Trophoblast cell (in vitro differentiated cells and primary cell): Measurements from ENCODE around the gene WFDC1.

Experiments
- DNase-seq, 2 donors: peaks; one replicate each; pipeline ENCODE4 v3.0.0-alpha.2; 2016
- H2AFZ ChIP-seq: 2 replicates; pipeline ENCODE4 v1.6.1; 2013; ENCODE audit warnings: low read length, moderate library complexity, mild to moderate bottlenecking; ENCODE audit not compliant: insufficient read depth, poor library complexity
- H2AK5ac ChIP-seq: 2 replicates; pipeline ENCODE4 v1.6.1; 2013; ENCODE audit warnings: mild to moderate bottlenecking, low read length
- H2BK120ac ChIP-seq: 2 replicates; pipeline ENCODE4 v1.6.1; 2013; ENCODE audit warnings: low read length, mild to moderate bottlenecking, moderate library complexity; ENCODE audit not compliant: insufficient read depth, poor library complexity
- H2BK12ac ChIP-seq: 2 replicates; pipeline ENCODE4 v1.6.1; 2013; ENCODE audit warnings: mild to moderate bottlenecking, low read length, moderate library complexity
- H2BK5ac ChIP-seq: 2 replicates; pipeline ENCODE4 v1.6.1; 2013; ENCODE audit warnings: low read length, low read depth, moderate library complexity, mild to moderate bottlenecking; ENCODE audit not compliant: poor library complexity
- H3K14ac ChIP-seq: 2 replicates; pipeline ENCODE4 v1.6.1; 2013; ENCODE audit warnings: mild to moderate bottlenecking, low read length
- H3K18ac ChIP-seq: 2 replicates; pipeline ENCODE4 v1.6.1; 2013; ENCODE audit warnings: mild to moderate bottlenecking, low read length
- H3K23ac ChIP-seq: 2 replicates; pipeline ENCODE4 v1.6.1; 2013; ENCODE audit warnings: low read length
- H3K27ac ChIP-seq: 2 replicates; pipeline ENCODE4 v1.5.1; 2013; ENCODE audit warnings: low read depth, mild to moderate bottlenecking, inconsistent platforms, low read length, moderate library complexity
- H3K27me3 ChIP-seq: 2 replicates; pipeline ENCODE4 v1.6.1; 2013; ENCODE audit warnings: inconsistent platforms, mild to moderate bottlenecking, low read length, moderate library complexity; ENCODE audit not compliant: insufficient read depth
- H3K36me3 ChIP-seq, 2 experiments: 1 replicate in 1 of 2; 2 replicates in 1 of 2; pipeline ENCODE4 v1.6.1; 2013; ENCODE audit warnings: low read length in 2 of 2, mild to moderate bottlenecking in 2 of 2, moderate library complexity in 1 of 2; ENCODE audit not compliant: insufficient read depth in 2 of 2, control insufficient read depth in 1 of 2
- H3K4ac ChIP-seq: 2 replicates; pipeline ENCODE4 v1.6.1; 2013; ENCODE audit warnings: low read depth, mild to moderate bottlenecking, low read length, moderate library complexity
- H3K4me1 ChIP-seq, 2 experiments: 1 replicate in 1 of 2; 2 replicates in 1 of 2; pipeline ENCODE4 v1.6.1; 2013; ENCODE audit warnings: low read length in 2 of 2, mild to moderate bottlenecking in 2 of 2, moderate library complexity in 1 of 2; ENCODE audit not compliant: insufficient read depth in 2 of 2, control insufficient read depth in 1 of 2
- H3K4me2 ChIP-seq: 2 replicates; pipeline ENCODE4 v1.6.1; 2013; ENCODE audit warnings: inconsistent platforms, mild to moderate bottlenecking, low read length, moderate library complexity
- H3K4me3 ChIP-seq: 2 replicates; pipeline ENCODE4 v1.5.1; 2013; ENCODE audit warnings: mild to moderate bottlenecking, low read depth, low read length, inconsistent platforms
- H3K79me1 ChIP-seq: one replicate; pipeline ENCODE4 v1.6.1; 2013; ENCODE audit warnings: low read length
- H3K79me2 ChIP-seq: 2 replicates; pipeline ENCODE4 v1.6.1; 2013; ENCODE audit warnings: low read length, mild to moderate bottlenecking; ENCODE audit not compliant: control insufficient read depth, insufficient read depth, poor library complexity
- H3K9ac ChIP-seq: 2 replicates; pipeline ENCODE4 v1.6.1; 2013; ENCODE audit warnings: mild to moderate bottlenecking, low read length
- H3K9me3 ChIP-seq: 2 replicates; pipeline ENCODE4 v1.6.1; 2013; ENCODE audit warnings: low read depth, mild to moderate bottlenecking, control low read depth, inconsistent platforms, low read length; ENCODE audit not compliant: insufficient read depth
- H4K12ac ChIP-seq: 2 replicates; pipeline ENCODE4 v1.6.1; 2013; ENCODE audit warnings: low read depth, mild to moderate bottlenecking, low read length, moderate library complexity
- H4K8ac ChIP-seq: 2 replicates; pipeline ENCODE4 v1.6.1; 2013; ENCODE audit warnings: low read depth, mild to moderate bottlenecking, low read length, moderate library complexity
- H4K91ac ChIP-seq: one replicate; pipeline ENCODE4 v1.6.1; 2013; ENCODE audit warnings: low read depth, mild to moderate bottlenecking, low read length, moderate library complexity
- WGBS: extraction: QIAGEN DNeasy Blood & Tissue Kit; methylation state at CpG from one replicate; pipeline ENCODE4 v1.1.7; 2013; ENCODE audit warnings: missing lambda C conversion rate; ENCODE audit not compliant: insufficient read length, insufficient coverage; ENCODE audit errors: extremely low coverage; 5-methylcytosine and 5-hydroxymethylcytosine counted together

The WFDC1 gene

GRCh38 chr16:84321932-84322331, 27.3 kb downstream of the WFDC1 start:
- Histone ChIP-seq H2BK5ac (no peak overlapping the region), H3K27ac (no peak overlapping the region), H3K9ac (no peak overlapping the region), H3K4me2 (no peak overlapping the region), H2AK5ac (no peak overlapping the region), H3K79me2 (no peaks in the 10 kb centered on the region), H4K8ac (no peak overlapping the region), H3K4me1 (peaks cover 3 to 4% of the 10 kb centered on the region in 2 experiments), H4K91ac (no peak overlapping the region), H2BK12ac (no peak overlapping the region), H3K4ac (no peak overlapping the region), H3K79me1 (no peaks in the 10 kb centered on the region), H3K18ac (no peak overlapping the region), H4K12ac (no peak overlapping the region), H3K4me3 (no peak overlapping the region), H2BK120ac (no peak overlapping the region), H3K27me3 (no peaks in the 10 kb centered on the region), H2AFZ (no peak overlapping the region), H3K9me3 (peaks cover 10% of the 10 kb centered on the region), H3K23ac (no peak overlapping the region), H3K14ac (no peak overlapping the region), H3K36me3 (no peaks in the 10 kb centered on the region)
- peak in 1 of 2 donors; percentile 59 for DNase-seq
- no CpG with 5 or more reads among the region's 4 CpGs for WGBS

GRCh38 chr16:84322749-84323148, 28.1 kb downstream of the WFDC1 start:
- Histone ChIP-seq H2AFZ (no peak overlapping the region), H4K8ac (no peak overlapping the region), H3K79me1 (no peaks in the 10 kb centered on the region), H4K12ac (no peak overlapping the region), H3K14ac (no peak overlapping the region), H3K36me3 (no peaks in the 10 kb centered on the region), H3K9ac (no peak overlapping the region), H3K4me2 (no peak overlapping the region), H2BK5ac (no peak overlapping the region), H3K4me1 (peaks cover 3 to 4% of the 10 kb centered on the region in 2 experiments), H3K23ac (no peak overlapping the region), H4K91ac (no peak overlapping the region), H3K79me2 (no peaks in the 10 kb centered on the region), H2BK12ac (no peak overlapping the region), H3K27me3 (no peaks in the 10 kb centered on the region), H2AK5ac (no peak overlapping the region), H3K27ac (no peak overlapping the region), H3K4ac (no peak overlapping the region), H3K18ac (no peak overlapping the region), H2BK120ac (no peak overlapping the region), H3K9me3 (peaks cover 8% of the 10 kb centered on the region), H3K4me3 (no peak overlapping the region)
- no peak for DNase-seq
- no CpG with 5 or more reads among the region's 4 CpGs for WGBS

DNA sequence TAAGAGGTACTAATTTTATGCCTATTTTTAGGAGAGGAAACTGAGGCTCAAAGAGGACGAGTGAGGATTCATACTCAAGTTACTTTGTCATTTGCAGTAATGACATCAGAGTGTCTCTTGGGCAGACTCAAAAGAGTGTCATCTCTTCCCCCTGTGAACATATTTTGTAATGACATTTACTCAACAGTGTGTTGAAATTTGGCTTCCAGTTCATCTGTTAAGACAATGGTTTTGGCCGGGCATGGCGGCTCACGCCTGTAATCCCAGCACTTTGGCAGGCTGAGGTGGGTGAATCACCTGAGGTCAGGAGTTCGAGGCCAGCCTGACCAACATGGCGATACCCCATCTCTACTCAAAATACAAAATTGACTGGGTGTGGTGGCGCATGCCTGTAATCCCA, 28.9 kb downstream of the WFDC1 start:
- Histone ChIP-seq H3K9ac (no peak overlapping the region), H3K14ac (no peak overlapping the region), H3K36me3 (no peaks in the 10 kb centered on the region), H3K4ac (no peak overlapping the region), H3K79me1 (no peaks in the 10 kb centered on the region), H2AK5ac (no peak overlapping the region), H3K27me3 (no peaks in the 10 kb centered on the region), H4K12ac (no peak overlapping the region), H3K4me3 (no peak overlapping the region), H2AFZ (no peak overlapping the region), H3K4me2 (no peak overlapping the region), H3K23ac (no peak overlapping the region), H4K8ac (no peak overlapping the region), H3K27ac (no peak overlapping the region), H3K4me1 (peaks cover 3 to 4% of the 10 kb centered on the region in 2 experiments), H2BK120ac (no peak overlapping the region), H3K79me2 (no peaks in the 10 kb centered on the region), H2BK12ac (no peak overlapping the region), H4K91ac (no peak overlapping the region), H3K18ac (no peak overlapping the region), H3K9me3 (peaks cover 1% of the 10 kb centered on the region), H2BK5ac (no peak overlapping the region)
- peak in 1 of 2 donors; percentile 72 for DNase-seq
- WGBS: no CpG with 5 or more reads among the region's 7 CpGs

DNA sequence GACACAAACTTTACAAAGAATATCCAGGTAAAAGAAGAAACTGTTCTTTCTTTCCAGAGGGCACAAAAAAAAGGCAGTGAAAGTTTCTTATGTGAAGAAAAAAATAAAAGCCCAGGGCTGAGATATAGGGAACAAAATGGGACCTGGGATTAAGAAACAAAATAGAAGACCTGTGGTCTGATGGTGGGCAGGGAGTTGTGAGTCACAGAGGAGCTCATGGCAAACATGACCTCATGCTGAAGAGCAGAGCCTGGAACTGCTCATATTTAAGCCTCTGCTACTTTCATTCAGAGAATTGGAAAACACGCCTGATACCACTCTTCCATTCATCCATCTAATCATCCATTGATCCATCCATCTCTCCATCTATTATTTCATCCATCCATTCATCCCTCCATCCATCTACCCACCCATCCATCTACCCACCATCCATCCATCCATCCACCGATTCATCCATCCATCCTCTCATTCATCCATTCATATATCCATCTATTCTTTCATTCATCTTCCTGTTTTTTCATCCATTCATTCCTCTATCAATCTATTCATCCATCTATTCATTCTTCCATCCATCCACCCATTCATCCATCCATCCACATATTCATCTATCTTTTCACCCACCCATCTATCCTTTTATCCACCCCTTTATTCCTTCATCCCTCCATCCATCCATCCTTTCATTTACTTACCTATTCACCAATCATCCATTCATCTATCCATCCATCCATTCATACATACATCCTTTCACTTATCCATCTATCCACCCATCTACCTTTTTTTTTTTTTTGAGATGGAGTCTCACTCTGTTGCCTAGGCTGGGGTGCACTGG, 30.0 kb downstream of the WFDC1 start:
- 100% methylated on average over 1 of the region's 2 CpGs for WGBS
- no peak overlapping the region for H4K12ac ChIP-seq

More for the DNA sequence above, 30.0 kb downstream of the WFDC1 start:
- no peak overlapping the region for H3K14ac ChIP-seq
- no peak overlapping the region for H3K23ac ChIP-seq
- H2AK5ac ChIP-seq: no peak overlapping the region
- no peak overlapping the region for H4K8ac ChIP-seq
- peaks cover 3 to 4% of the 10 kb centered on the region in 2 experiments for H3K4me1 ChIP-seq
- H3K79me1 ChIP-seq: no peaks in the 10 kb centered on the region
- no peak overlapping the region for H4K91ac ChIP-seq
- no peak overlapping the region for H3K27ac ChIP-seq
- H3K4ac ChIP-seq: no peak overlapping the region
- no peaks in the 10 kb centered on the region for H3K27me3 ChIP-seq
- H3K36me3 ChIP-seq: no peaks in the 10 kb centered on the region
- H3K4me3 ChIP-seq: no peak overlapping the region
- H3K79me2 ChIP-seq: no peaks in the 10 kb centered on the region
- no peak overlapping the region for H2BK12ac ChIP-seq
- no peak overlapping the region for H2AFZ ChIP-seq
- no peak overlapping the region for H2BK5ac ChIP-seq
- H3K9me3 ChIP-seq: peaks cover 1% of the 10 kb centered on the region
- H3K4me2 ChIP-seq: no peak overlapping the region
- no peak for DNase-seq
- H3K18ac ChIP-seq: no peak overlapping the region
- H2BK120ac ChIP-seq: no peak overlapping the region
- H3K9ac ChIP-seq: no peak overlapping the region
